COLO668 (cell line): ENCODE results near the gene ZNRF3.

ENCODE experiments used
- DNase-seq: peaks from one replicate; lab custom pipeline; 2025; ENCODE audit not compliant: unreplicated experiment; lab: John Stamatoyannopoulos, UW

Gene ZNRF3

GRCh38 chr22:29056472-29056871 is 173.1 kb downstream of the ZNRF3 start:
- no peak for DNase-seq

- DNase-seq, result no peak
Observed at GRCh38 chr22:29060251-29060869, 177.0 kb downstream of the ZNRF3 start.

- no peak for DNase-seq
Observed at GRCh38 chr22:29060931-29061330, 177.6 kb downstream of the ZNRF3 start.

GRCh38 chr22:29061773-29062172 is 178.4 kb downstream of the ZNRF3 start, which contains the start of gene C22orf31:
Gene C22orf31 (minus strand): TSS chr22:29061831. CDS start chr22:29061792, 39 bp downstream.
- no peak for DNase-seq

GRCh38 chr22:29062286-29062821 is 179.0 kb downstream of the ZNRF3 start:
- no peak for DNase-seq

- DNase-seq, result no peak
Observed at GRCh38 chr22:29065468-29066190, 182.3 kb downstream of the ZNRF3 start.

- DNase-seq, result no peak
Observed at GRCh38 chr22:29069463-29069862, 186.1 kb downstream of the ZNRF3 start.

GRCh38 chr22:29070490-29070889 is 187.1 kb downstream of the ZNRF3 start:
- DNase-seq, result no peak

- peak; percentile 85 for DNase-seq
Observed at GRCh38 chr22:29071261-29072045, 188.1 kb downstream of the ZNRF3 start.

- peak; percentile 92 for DNase-seq
Observed at GRCh38 chr22:29072193-29072978, 189.0 kb downstream of the ZNRF3 start.

GRCh38 chr22:29072979-29073617 is 189.7 kb downstream of the ZNRF3 start, which contains the start of gene KREMEN1:
Gene KREMEN1 (plus strand): TSS chr22:29073035. CDS start chr22:29073131, 96 bp downstream.
- DNase-seq, result no peak

GRCh38 chr22:29073618-29074275 is 190.4 kb downstream of the ZNRF3 start:
- DNase-seq, result no peak

- no peak for DNase-seq
Observed at GRCh38 chr22:29074276-29074772, 191.0 kb downstream of the ZNRF3 start.

- no peak for DNase-seq
Observed at GRCh38 chr22:29078036-29078868, 194.9 kb downstream of the ZNRF3 start.

GRCh38 chr22:29078869-29079207 is 195.5 kb downstream of the ZNRF3 start:
- no peak for DNase-seq

GRCh38 chr22:29079218-29079901 is 196.0 kb downstream of the ZNRF3 start:
- DNase-seq, result peak; percentile 71

- DNase-seq, result no peak
Observed at GRCh38 chr22:29080106-29080975, 197.0 kb downstream of the ZNRF3 start.
